OCI-LY3 (cell line): ENCODE data around the gene PLAC9.

Experiments
- CTCF ChIP-seq: fragments of 200-600, 300-600 bp; sonication (generic); IDR thresholded peaks from 2 replicates; pipeline ENCODE4 v1.5.1; 2014; ENCODE audit warnings: antibody characterized with exemption, low read length, low read depth
- EZH2phosphoT487 ChIP-seq: fragments of 200-600 bp; shearing (Covaris generic); IDR thresholded peaks from 2 replicates; pipeline ENCODE4 v1.6.1; 2018; ENCODE audit warnings: antibody characterized with exemption, mixed run types, low read depth

- no peak for TF ChIP-seq CTCF
- TF ChIP-seq EZH2phosphoT487: no peak
Observed at GRCh38 chr10:80167471-80168161, 35.1 kb downstream of the PLAC9 start.
